Coronary artery (tissue), 2 donors: ENCODE results near the gene MICU1.
"Not testable (repeated sequence)": the region's sequence is repeated elsewhere in the genome, so short reads cannot be mapped to it uniquely, and the experiment has no call there.

Experiments used
- DNase-seq: peaks from one replicate; pipeline ENCODE4 v3.0.0-alpha.2; 2017; ENCODE audit warnings: low spot score
- H3K27ac ChIP-seq, 2 donors: fragments of 200-600 bp; sonication (generic); one replicate each; pipeline ENCODE4 v1.5.1; 2016 to 2019
- H3K4me3 ChIP-seq: fragments of 200-600 bp; sonication (generic); 2 replicates; pipeline ENCODE4 v1.5.1; 2016; ENCODE audit warnings: mild to moderate bottlenecking, moderate library complexity
- TF ChIP-seq, protein P1 (sequence below): fragments of 200-600 bp; sonication (generic); IDR thresholded peaks from one replicate; pipeline ENCODE4 v1.5.1; 2019; ENCODE audit warnings: antibody characterized with exemption

MICU1 gene

DNA sequence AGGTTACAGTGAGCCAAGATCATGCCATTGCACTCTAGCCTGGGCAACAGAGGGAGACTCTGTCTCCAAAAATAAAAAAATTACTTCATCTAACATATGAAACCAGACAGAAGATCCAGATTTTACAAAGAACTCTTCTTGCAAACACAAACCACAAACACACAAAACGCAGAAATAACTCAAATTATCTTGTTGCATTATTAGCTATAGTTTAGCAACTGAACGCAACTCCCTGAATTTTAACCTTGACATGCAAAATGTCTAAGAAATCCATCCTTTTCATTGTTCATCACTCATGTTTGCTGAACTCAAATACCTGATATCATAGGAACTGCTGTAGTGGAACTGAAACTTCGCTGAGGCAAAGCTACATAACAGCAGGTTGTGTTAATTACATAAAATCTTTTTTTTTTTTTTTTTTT, 64.1 kb downstream of the MICU1 start:
- DNase-seq, result no peak
- H3K27ac ChIP-seq, result no peak overlapping the region
- TF ChIP-seq, protein P1, sequence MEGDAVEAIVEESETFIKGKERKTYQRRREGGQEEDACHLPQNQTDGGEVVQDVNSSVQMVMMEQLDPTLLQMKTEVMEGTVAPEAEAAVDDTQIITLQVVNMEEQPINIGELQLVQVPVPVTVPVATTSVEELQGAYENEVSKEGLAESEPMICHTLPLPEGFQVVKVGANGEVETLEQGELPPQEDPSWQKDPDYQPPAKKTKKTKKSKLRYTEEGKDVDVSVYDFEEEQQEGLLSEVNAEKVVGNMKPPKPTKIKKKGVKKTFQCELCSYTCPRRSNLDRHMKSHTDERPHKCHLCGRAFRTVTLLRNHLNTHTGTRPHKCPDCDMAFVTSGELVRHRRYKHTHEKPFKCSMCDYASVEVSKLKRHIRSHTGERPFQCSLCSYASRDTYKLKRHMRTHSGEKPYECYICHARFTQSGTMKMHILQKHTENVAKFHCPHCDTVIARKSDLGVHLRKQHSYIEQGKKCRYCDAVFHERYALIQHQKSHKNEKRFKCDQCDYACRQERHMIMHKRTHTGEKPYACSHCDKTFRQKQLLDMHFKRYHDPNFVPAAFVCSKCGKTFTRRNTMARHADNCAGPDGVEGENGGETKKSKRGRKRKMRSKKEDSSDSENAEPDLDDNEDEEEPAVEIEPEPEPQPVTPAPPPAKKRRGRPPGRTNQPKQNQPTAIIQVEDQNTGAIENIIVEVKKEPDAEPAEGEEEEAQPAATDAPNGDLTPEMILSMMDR, result no peak
- no peak overlapping the region for H3K4me3 ChIP-seq

DNA sequence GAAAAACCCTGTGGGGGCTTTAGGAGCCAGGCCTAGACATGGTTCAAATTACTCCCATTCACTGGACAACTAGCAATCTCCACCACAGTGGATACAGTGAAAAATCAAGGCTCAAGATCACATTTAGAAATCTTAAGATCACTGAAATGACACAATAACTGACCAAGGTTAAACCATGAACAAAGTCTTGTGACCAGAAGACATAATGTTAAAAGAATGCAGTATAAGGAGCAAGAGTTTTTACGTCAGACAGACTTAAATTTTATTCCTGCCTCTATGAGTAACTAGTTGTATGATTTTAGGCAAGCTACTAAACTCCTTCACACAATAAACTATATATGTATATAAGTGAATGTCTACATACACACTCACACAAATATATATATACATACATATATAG, 68.5 kb downstream of the MICU1 start:
- H3K4me3 ChIP-seq, result no peak overlapping the region
- TF ChIP-seq, protein P1, result no peak
- DNase-seq, result no peak
- no peak overlapping the region for H3K27ac ChIP-seq

DNA sequence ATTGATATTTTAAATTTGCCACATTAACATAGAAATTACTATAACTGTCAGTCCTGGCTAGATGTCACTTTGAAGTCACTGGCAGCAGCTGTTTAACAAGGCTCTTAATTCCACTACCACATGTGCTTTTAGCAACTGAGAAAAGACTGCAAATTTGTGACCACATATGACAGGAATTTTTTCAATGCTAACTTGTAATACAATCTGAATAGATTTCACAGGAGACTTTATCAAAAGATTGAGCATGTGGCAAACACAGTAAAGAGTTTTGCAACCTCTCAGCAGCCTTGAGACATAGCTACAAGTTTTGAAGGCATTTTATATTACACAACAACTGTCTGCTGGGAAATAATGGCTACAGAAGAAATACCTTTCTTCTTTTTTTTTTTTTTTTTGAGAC, 73.0 kb downstream of the MICU1 start:
- H3K27ac ChIP-seq, result no peak overlapping the region
- TF ChIP-seq, protein P1, result no peak
- DNase-seq, result no peak
- H3K4me3 ChIP-seq, result no peak overlapping the region

DNA sequence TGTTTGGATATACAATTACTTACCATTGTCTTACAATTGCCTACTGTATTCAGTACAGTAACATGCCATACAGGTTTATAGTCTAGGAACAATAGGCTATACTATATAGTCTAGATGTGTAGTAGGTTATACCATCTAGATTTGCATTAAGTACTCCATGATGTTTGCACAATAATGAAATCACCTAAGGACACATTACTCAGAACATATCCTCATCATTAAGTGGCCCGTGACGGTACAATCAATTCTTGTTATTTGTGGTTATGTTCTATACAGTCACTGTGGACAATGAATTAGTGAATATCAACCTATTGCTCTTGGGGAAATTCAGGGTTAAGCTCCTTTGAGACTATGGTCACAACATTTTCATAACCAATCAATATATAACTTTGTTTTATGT, 75.6 kb downstream of the MICU1 start:
- TF ChIP-seq, protein P1, result no peak
- no peak for DNase-seq
- Histone ChIP-seq H3K27ac (no peak overlapping the region), H3K4me3 (no peak overlapping the region)

DNA sequence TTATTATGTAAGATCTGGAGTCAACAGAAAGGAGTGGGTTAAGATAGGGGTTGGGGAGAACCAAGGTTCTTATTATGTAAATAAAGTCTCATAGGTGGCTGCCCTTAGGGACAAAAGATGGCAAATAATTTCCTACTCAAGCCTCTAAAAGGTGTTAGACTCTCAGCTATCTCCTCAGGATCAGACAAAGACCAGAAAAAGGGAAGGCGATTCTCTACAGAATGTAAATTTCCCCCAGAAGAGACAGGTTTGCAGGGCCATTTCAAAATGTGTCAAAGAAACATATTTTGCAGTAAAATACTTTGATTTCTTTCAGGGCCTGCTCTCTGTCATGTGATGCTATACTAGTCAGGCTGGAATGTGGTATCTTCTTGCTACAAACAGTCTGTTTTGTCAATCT, 80.3 kb downstream of the MICU1 start:
- DNase-seq, result no peak
- Histone ChIP-seq H3K27ac (no peak overlapping the region), H3K4me3 (no peak overlapping the region)
- TF ChIP-seq, protein P1, result no peak

DNA sequence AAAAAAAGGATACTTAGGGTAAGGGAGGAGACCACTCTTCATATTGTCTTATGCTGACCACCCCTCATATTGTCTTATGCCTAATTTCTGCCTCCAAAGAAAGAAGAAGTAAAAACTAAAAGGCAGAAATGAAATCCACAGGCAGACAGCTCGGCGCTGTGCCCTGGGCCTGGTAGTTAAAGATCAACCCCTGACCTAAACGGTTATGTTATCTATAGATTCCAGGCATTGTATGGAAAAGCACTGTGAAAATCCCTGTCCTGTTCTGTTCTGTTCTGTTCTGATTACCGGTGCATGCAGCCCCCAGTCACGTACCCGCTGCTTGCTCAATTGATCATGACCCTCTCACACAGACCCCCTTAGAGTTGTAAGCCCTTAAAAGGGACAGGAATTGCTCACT, 82.0 kb downstream of the MICU1 start:
- not testable (repeated sequence) for DNase-seq, H3K4me3 ChIP-seq, H3K27ac ChIP-seq

DNA sequence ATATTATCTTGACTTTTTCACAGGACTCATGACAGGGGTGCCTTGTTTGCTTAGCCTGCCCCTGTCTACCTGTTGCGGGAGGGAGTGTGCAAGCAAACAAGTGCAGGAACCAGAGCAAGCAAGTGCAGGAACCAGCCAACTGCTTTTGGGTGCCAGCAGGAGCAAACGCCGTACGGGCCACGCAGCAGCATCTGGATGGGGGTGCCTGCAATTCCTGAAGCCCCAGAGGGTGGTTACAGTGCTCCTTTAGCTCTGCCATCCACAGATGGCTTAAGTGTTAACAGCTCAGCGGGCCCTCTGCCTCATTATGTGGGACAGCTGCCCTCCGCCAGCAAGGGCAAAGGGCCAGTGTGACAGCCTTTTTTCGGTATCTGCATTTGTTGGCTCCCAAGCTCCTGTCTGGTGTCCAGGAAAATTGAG, 83.5 kb downstream of the MICU1 start:
- Histone ChIP-seq H3K27ac (no peak overlapping the region), H3K4me3 (no peak overlapping the region)
- no peak for DNase-seq
- TF ChIP-seq, protein P1, result no peak

DNA sequence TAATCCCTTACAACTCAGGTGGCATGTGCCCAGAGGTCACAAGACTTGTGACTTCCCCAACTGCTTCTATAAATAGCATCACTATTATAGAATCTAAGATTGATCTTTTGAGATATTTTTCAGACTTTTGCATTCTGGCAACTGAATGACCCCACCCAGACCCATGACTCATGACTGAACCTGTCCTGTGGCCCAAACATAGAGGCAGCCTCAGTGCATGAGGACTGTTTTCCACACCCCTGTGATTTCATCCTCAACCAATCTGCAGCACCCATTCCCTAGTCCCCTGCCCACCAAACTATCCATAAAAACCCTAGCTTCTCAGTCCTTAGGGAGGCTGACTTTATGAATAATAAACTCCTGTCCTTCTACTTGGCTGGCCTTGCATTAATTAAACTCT, 84.5 kb downstream of the MICU1 start:
- Histone ChIP-seq H3K27ac (no peak overlapping the region), H3K4me3 (no peak overlapping the region)
- no peak for DNase-seq
- TF ChIP-seq, protein P1, result no peak
